Measurements from ENCODE around the gene MMP24.

Gene MMP24

DNA sequence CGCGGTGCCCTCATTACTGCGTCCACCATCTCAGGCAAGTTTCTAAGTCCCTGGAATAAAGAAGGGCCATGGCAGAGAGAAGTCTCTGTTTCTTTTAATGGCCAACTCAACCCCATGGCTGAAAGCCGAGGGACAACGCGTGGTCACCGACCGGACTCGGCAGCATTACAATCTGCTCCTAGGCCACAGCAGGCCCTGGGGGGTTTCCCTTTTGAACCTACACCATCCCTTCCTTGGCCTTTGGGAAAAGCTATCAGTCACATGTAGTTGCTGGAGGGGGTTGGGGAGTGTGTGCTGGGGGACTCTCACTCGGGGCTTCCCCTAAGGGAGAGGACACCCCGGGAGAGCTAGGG is 76.9 kb downstream of the MMP24 start:
- H3K9ac ChIP-seq (ENCODE audit: insufficient read length) = no peak overlapping the region

DNA sequence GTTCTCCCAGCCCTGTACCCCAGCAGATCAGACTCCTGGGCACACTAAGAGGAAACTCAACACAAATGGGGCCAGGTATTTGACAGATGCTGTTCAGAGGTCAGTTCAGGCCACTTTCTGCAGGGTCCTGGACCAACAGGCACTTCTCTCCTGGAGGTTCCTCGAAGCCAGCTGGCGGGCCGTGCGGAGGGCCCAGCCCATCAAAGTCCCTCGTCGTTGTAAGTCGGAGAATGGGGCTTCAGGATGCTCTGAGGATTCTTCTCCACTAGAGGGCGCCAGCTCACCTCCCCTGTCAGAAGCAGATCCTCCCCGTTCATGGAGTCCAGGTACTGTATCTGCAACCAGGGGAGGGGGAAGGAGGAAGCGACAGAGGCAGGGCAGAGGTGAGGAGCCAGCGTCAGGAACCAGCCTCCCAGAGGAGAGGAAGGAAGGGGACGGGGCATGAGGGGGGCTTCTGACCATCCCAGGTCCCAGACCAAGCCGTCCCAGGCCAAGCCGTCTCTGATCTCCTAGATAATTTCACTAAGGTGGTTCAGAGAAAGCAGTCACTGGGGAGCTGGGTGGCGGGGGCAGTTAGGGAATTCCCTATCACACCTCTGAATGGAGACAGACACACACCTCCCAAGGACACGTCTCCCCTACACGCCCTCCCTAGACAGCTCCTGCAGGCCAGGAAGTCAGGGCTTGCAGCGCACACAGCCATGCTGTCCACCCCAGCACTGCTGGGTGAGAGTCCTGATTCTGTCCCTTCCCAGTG is 77.4 kb downstream of the MMP24 start:
- Histone ChIP-seq H3K9me3 (ENCODE audit: low read depth, low read length) (no peaks in the 10 kb centered on the region), H3K27ac (no peak overlapping the region), H3K4me3 (no peak overlapping the region), H3K36me3 (ENCODE audit: insufficient read depth, low read length) (peaks cover 13% of the 10 kb centered on the region; the same call in 1 of the 2 replicates), H3K9ac (ENCODE audit: insufficient read length) (no peak overlapping the region)
- TF ChIP-seq EZH2 (IDR thresholded peaks at IDR 0.05) (no peak), FOXP2 (optimal IDR thresholded peaks at IDR 0.05; ENCODE audit: control extremely low read depth, extremely low read length, insufficient read depth) (no peak), POLR2AphosphoS5 (IDR thresholded peaks at IDR 0.05; ENCODE audit: borderline replicate concordance, low read depth, low read length) (no peak)
- DNase-seq (ENCODE audit: low read depth, low spot score) = no peak

More for the DNA sequence above, 76.9 kb downstream of the MMP24 start:
- Histone ChIP-seq H3K9me3 (ENCODE audit: low read depth, low read length) (no peaks in the 10 kb centered on the region), H3K27ac (no peak overlapping the region), H3K4me3 (no peak overlapping the region), H3K36me3 (ENCODE audit: insufficient read depth, low read length) (peaks cover 13% of the 10 kb centered on the region; the same call in 1 of the 2 replicates)
- DNase-seq (ENCODE audit: low read depth, low spot score) = no peak
- TF ChIP-seq POLR2AphosphoS5 (IDR thresholded peaks at IDR 0.05; ENCODE audit: borderline replicate concordance, low read depth, low read length) (no peak), FOXP2 (optimal IDR thresholded peaks at IDR 0.05; ENCODE audit: control extremely low read depth, extremely low read length, insufficient read depth) (no peak), EZH2 (IDR thresholded peaks at IDR 0.05) (no peak)

DNA sequence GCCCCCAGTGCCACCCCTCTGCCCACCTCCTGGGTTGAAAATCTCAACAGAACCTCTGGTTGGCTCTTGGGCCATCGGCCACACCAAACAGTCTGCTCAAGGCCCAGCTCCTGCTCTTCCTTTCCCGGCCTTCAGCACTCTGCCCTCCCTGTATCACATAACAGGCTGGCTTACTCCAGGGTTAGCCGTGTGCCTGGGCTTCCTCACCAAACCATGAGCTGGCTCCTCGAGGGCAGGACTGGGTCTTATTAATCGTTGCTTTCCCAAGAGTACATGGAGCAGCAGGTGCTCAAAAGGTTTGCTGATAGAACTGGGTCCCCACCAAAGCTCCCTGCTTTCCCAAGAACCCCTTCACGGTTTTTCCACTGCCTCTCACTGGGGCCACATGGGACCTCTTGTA is 78.5 kb downstream of the MMP24 start:
- Histone ChIP-seq H3K4me3 (no peak overlapping the region), H3K27ac (no peak overlapping the region), H3K36me3 (ENCODE audit: insufficient read depth, low read length) (peaks cover 20% of the 10 kb centered on the region; the same call in 1 of the 2 replicates), H3K9ac (ENCODE audit: insufficient read length) (no peak overlapping the region), H3K9me3 (ENCODE audit: low read depth, low read length) (no peaks in the 10 kb centered on the region)
- TF ChIP-seq EZH2 (IDR thresholded peaks at IDR 0.05) (no peak), POLR2AphosphoS5 (IDR thresholded peaks at IDR 0.05; ENCODE audit: borderline replicate concordance, low read depth, low read length) (no peak), FOXP2 (optimal IDR thresholded peaks at IDR 0.05; ENCODE audit: control extremely low read depth, extremely low read length, insufficient read depth) (no peak)
- DNase-seq (ENCODE audit: low read depth, low spot score) = no peak

DNA sequence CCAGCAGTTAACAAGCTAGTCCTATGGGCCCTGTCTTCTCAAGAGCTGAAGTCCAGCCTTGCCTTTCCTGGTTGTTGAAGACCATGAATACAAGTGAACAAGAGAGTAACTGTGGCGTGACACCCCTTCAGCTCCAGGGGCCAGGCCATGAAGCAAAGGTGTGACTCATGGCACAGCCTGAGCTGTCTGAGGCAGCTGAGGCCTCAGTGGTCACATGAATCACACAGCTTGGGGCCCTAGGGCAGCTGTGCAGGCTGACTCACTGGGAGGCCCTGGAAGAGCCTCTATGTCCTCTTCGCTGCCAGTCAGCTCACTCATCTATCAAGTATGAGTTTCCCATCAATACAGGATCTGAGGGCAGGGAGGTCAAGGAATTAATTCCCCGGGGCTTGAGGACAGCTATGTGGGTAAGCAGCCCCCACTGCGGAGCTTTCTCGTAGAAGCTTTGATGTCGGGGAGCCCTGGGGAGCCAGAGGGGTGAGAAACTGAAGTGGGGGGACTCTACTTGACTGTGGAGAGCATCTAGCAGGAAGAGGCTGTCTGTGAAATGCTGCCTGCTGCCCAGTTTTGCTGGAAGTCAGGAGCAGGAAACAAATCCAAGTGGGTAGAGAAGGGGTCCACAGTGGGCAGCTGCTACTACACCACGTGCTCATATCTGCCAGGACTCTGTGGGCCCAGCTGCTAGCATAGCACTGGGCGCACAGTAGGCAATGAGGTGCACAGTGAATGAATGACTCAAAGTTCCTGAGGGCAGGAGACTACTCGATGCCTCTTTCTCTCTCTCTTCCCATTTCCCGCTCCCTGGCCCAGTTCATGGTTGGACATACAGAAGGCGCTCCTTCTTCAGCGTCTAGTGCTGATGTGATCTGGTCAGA is 79.4 kb downstream of the MMP24 start:
- no peak overlapping the region for H3K9ac ChIP-seq (ENCODE audit: insufficient read length)
- no peak for TF ChIP-seq EZH2 (IDR thresholded peaks at IDR 0.05)
- no peak for TF ChIP-seq POLR2AphosphoS5 (IDR thresholded peaks at IDR 0.05; ENCODE audit: borderline replicate concordance, low read depth, low read length)
- no peak for TF ChIP-seq FOXP2 (optimal IDR thresholded peaks at IDR 0.05; ENCODE audit: control extremely low read depth, extremely low read length, insufficient read depth)
- peaks cover 22% of the 10 kb centered on the region; the same call in 1 of the 2 replicates for H3K36me3 ChIP-seq (ENCODE audit: insufficient read depth, low read length)
- no peak for DNase-seq (ENCODE audit: low read depth, low spot score)
- no peaks in the 10 kb centered on the region for H3K9me3 ChIP-seq (ENCODE audit: low read depth, low read length)
- no peak overlapping the region for H3K4me3 ChIP-seq
- no peak overlapping the region for H3K27ac ChIP-seq

DNA sequence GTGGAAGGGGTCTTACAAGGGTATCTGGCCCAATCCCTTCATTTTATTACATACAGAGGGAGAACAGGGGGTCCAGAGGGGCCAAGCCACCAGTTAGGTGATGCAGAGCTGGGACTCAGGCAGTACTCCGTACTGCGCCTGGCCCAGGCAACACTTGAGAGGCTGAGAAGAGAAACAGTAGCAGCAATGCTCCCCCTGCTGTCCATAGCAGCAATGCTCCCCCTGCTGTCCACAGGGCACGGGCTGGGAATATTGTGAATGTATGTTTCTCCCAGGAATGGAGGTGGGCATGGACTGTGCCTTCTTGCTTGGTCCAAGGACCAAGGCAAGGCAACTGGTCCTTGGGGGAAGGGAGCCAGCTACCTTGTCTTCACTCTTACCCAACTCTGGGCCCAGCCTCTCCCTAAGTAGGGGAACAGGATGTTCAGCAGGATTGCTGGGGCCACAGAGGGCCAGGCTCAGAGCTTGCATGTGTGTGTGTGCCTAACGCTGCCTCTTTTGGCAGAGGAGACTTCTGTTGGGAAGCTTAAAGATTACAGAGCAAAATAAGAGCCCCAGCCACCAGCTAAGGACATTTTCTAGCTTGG is 80.5 kb downstream of the MMP24 start:
- TF ChIP-seq POLR2AphosphoS5 (IDR thresholded peaks at IDR 0.05; ENCODE audit: borderline replicate concordance, low read depth, low read length) (no peak), EZH2 (IDR thresholded peaks at IDR 0.05) (no peak), FOXP2 (optimal IDR thresholded peaks at IDR 0.05; ENCODE audit: control extremely low read depth, extremely low read length, insufficient read depth) (no peak)
- H3K4me3 ChIP-seq = no peak overlapping the region
- no peaks in the 10 kb centered on the region for H3K9me3 ChIP-seq (ENCODE audit: low read depth, low read length)
- no peak overlapping the region for H3K9ac ChIP-seq (ENCODE audit: insufficient read length)
- peaks cover 25% of the 10 kb centered on the region; the same call in 1 of the 2 replicates for H3K36me3 ChIP-seq (ENCODE audit: insufficient read depth, low read length)
- DNase-seq (ENCODE audit: low read depth, low spot score) = no peak
- H3K27ac ChIP-seq = no peak overlapping the region

DNA sequence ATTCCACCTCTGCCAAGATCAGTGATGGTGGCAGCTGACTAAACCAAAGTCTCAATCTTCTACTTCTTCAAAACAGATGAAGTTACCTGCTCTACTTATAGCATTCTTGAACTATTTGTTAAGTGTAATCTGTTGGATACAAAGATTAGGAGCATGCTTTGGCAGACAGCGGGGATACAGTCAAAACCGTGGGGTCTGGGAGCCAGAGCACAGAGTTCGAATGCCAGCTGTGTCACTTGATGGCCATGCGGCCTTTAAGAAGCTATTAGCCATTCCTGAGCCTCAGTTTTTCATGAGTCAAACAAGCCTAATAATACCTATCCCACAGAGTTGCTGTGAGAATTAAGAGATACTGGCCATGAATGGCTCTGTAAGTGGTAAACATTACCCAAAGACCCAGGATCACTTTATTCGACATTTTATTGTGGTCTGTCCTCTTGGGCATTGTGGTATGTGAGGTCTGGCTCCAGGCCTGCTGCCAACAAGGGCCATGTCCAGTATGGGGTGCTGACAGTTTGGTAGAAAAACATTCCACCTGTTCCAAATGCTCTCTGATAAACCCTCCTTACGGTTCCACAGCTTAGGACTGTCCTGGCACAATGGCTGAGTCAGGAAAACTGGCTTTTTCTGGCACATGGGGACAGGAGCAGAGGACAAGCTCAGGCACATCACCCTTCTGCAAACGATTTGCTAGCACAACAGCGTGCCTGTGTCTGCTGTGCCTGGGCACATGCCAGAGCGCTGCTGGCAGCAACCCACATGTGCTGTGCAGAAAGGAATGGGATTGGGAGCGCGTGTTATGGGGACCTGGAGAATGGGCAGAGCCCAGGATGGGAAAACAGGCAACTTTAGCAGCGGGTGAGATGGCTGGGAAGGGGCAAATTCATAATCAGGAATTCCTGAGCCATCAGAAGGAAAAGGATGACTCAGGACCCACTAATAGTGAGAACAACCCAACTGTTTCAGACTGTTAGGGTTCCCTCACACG is 81.5 kb downstream of the MMP24 start:
- TF ChIP-seq POLR2AphosphoS5 (IDR thresholded peaks at IDR 0.05; ENCODE audit: borderline replicate concordance, low read depth, low read length) (no peak), EZH2 (IDR thresholded peaks at IDR 0.05) (no peak), FOXP2 (optimal IDR thresholded peaks at IDR 0.05; ENCODE audit: control extremely low read depth, extremely low read length, insufficient read depth) (no peak)
- H3K9ac ChIP-seq (ENCODE audit: insufficient read length) = no peak overlapping the region
- no peak for DNase-seq (ENCODE audit: low read depth, low spot score)
- no peak overlapping the region for H3K4me3 ChIP-seq
- no peaks in the 10 kb centered on the region for H3K9me3 ChIP-seq (ENCODE audit: low read depth, low read length)
- H3K36me3 ChIP-seq (ENCODE audit: insufficient read depth, low read length) = peaks cover 25% of the 10 kb centered on the region; the same call in 1 of the 2 replicates
- H3K27ac ChIP-seq = no peak overlapping the region

DNA sequence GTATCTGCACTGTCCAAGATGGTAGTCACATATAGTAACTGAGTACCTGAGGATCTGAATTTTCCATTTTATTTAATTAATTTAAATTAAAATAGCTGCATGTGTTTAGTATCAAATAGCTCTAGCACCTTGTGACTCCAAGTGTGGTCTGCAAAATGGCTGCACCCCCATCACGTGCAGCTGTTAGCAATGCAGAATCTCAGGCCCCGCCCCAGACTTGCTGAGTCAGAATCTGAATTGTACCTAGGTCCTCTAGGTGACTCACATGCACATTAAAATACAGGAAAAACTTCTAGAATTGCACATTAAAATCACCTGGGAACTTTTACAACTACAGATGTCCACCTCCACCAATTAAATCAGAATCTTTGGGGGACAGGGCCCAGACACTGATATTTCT is 84.9 kb downstream of the MMP24 start:
- Histone ChIP-seq H3K36me3 (ENCODE audit: insufficient read depth, low read length) (peaks cover 20% of the 10 kb centered on the region), H3K9me3 (ENCODE audit: low read depth, low read length) (no peaks in the 10 kb centered on the region), H3K4me3 (no peak overlapping the region), H3K9ac (ENCODE audit: insufficient read length) (no peak overlapping the region), H3K27ac (no peak overlapping the region)
- no peak for TF ChIP-seq EZH2 (IDR thresholded peaks at IDR 0.05)
- TF ChIP-seq FOXP2 (optimal IDR thresholded peaks at IDR 0.05; ENCODE audit: control extremely low read depth, extremely low read length, insufficient read depth) = no peak
- TF ChIP-seq POLR2AphosphoS5 (IDR thresholded peaks at IDR 0.05; ENCODE audit: borderline replicate concordance, low read depth, low read length) = no peak
- DNase-seq (ENCODE audit: low read depth, low spot score) = no peak
